Adrenal gland (tissue), 12 donors: ENCODE results near the gene KCNK3. TPM values are rescaled to one million over a fixed set of nuclear protein-coding genes. Genes with fewer than 3 reads are reported as not detected.
"Not testable (repeated sequence)": the region's sequence is repeated elsewhere in the genome, so short reads cannot be mapped to it uniquely, and the experiment has no call there.

Source experiments
- DNase-seq, 7 donors: peaks; one replicate each; pipeline ENCODE4 v3.0.0-alpha.2; 2019 to 2020
- H3K27ac ChIP-seq, 5 donors: fragments of 200-600 bp; sonication (generic) in 4 of 5; 1 replicate in 3 of 5; 2 replicates in 2 of 5; pipeline versions ENCODE4 v1.5.1 to v1.8.0; 2016 to 2020; ENCODE audit warnings: mild to moderate bottlenecking in 1 of 5
- H3K27me3 ChIP-seq: fragments of 200-600 bp; 2 replicates; pipeline ENCODE4 v1.8.0; 2021
- H3K36me3 ChIP-seq, 2 donors: fragments of 200-600 bp; replicated peaks in 1 of 2; 1 replicate in 1 of 2; 2 replicates in 1 of 2; pipeline versions ENCODE4 v1.5.1 to v1.8.0; 2018 to 2022
- H3K4me1 ChIP-seq, 2 donors: fragments of 200-600 bp; replicated peaks in 1 of 2; 1 replicate in 1 of 2; 2 replicates in 1 of 2; pipeline versions ENCODE4 v1.5.1 to v1.8.0; 2018 to 2021
- H3K4me3 ChIP-seq, 4 donors: fragments of 200-600 bp; sonication (generic) in 3 of 4; one replicate each; pipeline ENCODE4 v1.5.1; 2016 to 2018
- H3K9me3 ChIP-seq, 3 donors: fragments of 200-600 bp; sonication (generic) in 1 of 3; replicated peaks in 1 of 3; 1 replicate in 2 of 3; 2 replicates in 1 of 3; pipeline versions ENCODE4 v1.5.1 to v1.8.0; 2016 to 2021
- POLR2A ChIP-seq, 2 donors: fragments of 450-650 bp; IDR thresholded peaks; one replicate each; pipeline ENCODE4 v1.6.1; 2017; ENCODE audit warnings: antibody characterized with exemption in 2 of 2, mild to moderate bottlenecking in 2 of 2, moderate library complexity in 1 of 2
- WGBS, 4 donors: extraction: QIAGEN DNeasy Blood & Tissue Kit in 2 of 4; methylation state at CpG; one replicate each; pipeline versions ENCODE4 v1.1.5 to v1.1.7; 2013 to 2017; 5-methylcytosine and 5-hydroxymethylcytosine counted together
- intact Hi-C, 2 donors: fragments of 100-400 bp; cut with DNase I; formaldehyde crosslinking; loops; one replicate each; pipeline versions ENCODE4 v1.14.1 to v1.15.0; 2022 to 2023
- polyA plus RNA-seq, 3 donors: library from polyadenylated mRNA; stranded (reverse); fragments of 200-250 nt in 2 of 3; fragments of 350-450 nt in 1 of 3; fragmentation: Illumina TruSeq in 1 of 3; extraction: RNeasy Lipid Tissue Mini Kit (QIAGEN cat#74804) in 1 of 3; gene quantifications; one replicate each; pipeline ENCODE4 v1.2.3, GENCODE V29; 2013 to 2014
- total RNA-seq, 9 donors: library from RNA; depleted of rRNA in 4 of 9; stranded (reverse); fragments of >200 nt in 4 of 9; fragments of 120-200 nt in 1 of 9; fragmentation: NEBNext Ultra II Directional in 1 of 9; extraction: Animal tissue kit (Norgen Biotek cat#: 25700) in 1 of 9; gene quantifications; one replicate each; pipeline versions ENCODE4 v1.1.0 to v1.2.4, GENCODE V29; 2013 to 2023
- TF ChIP-seq, protein P1 (sequence below), 6 experiments: fragments of 450-650 bp in 4 of 6; fragments of 200-600 bp in 2 of 6; sonication (generic) in 1 of 6; IDR thresholded peaks; 1 replicate in 5 of 6; 2 replicates in 1 of 6; pipeline versions ENCODE4 v1.5.1 to v1.8.0; 2016 to 2021; ENCODE audit warnings: antibody characterized with exemption in 6 of 6, mild to moderate bottlenecking in 2 of 6, moderate library complexity in 1 of 6
- donor health status: healthy with polysubstance abuse.
- donor health status: Bipolar disorder and iron deficiency.
- donor health status: DM: yes; HTN: yes; CAD: no.
- donor health status: DM: no; HTN: no; CAD: no.
- donor health status: DM: no; HTN: no; CAD: no.
- donor health status: DM: yes; HTN: yes; CAD: no.

KCNK3 gene
- total and polyA plus RNA-seq, 12 donors = 69.6 to 595 (median 382) TPM

DNA sequence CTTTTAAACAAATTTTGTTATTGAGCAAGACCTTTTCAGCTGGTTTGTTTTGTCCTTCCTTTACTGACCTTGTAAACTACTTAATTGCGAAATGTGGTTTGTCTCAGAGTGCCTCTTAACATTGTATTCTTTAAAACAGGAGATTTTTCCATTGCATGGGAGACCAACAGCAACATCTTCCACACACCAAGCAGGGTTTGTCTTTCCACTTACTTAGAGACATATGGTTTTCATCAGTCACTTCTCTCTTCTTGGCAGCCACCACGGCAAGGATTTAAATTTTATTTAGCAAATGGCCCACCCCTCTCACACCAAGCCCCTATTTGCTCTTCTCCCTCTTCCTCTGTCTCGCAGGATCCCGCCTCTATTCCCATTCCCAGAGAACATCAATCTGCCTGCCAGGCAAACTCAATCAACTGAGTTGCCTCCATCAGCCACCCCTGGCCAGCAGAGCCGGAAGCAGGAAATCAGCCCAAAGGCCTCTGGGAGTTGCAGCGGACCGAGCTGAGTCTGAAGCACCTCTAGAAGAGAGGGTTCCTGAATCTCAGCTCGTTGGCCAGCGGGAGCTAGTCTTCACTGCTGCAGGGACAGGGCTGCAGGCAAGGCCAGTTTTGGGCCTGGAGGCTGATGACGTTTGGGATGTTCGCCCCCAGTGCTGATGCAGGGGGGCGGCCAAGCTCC is 40.0 kb upstream of the KCNK3 start:
- DNase-seq = peak; percentile 33 to 65 (median 42)
- H3K27me3 ChIP-seq = no peaks in the 10 kb centered on the region
- H3K27ac ChIP-seq = peak overlapping the region; percentile 88 to 97 (median 93)
- H3K4me1 ChIP-seq = peaks cover 34 to 51% of the 10 kb centered on the region in 2 donors
- no peaks in the 10 kb centered on the region for H3K9me3 ChIP-seq
- no peak overlapping the region for H3K4me3 ChIP-seq
- intact Hi-C loops = no loop called here
- TF ChIP-seq, protein P1, sequence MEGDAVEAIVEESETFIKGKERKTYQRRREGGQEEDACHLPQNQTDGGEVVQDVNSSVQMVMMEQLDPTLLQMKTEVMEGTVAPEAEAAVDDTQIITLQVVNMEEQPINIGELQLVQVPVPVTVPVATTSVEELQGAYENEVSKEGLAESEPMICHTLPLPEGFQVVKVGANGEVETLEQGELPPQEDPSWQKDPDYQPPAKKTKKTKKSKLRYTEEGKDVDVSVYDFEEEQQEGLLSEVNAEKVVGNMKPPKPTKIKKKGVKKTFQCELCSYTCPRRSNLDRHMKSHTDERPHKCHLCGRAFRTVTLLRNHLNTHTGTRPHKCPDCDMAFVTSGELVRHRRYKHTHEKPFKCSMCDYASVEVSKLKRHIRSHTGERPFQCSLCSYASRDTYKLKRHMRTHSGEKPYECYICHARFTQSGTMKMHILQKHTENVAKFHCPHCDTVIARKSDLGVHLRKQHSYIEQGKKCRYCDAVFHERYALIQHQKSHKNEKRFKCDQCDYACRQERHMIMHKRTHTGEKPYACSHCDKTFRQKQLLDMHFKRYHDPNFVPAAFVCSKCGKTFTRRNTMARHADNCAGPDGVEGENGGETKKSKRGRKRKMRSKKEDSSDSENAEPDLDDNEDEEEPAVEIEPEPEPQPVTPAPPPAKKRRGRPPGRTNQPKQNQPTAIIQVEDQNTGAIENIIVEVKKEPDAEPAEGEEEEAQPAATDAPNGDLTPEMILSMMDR (IDR thresholded peaks at IDR 0.05) = no peak
- peak in 1 of 2 donors; percentile 5 for TF ChIP-seq POLR2A (IDR thresholded peaks at IDR 0.05)
- H3K36me3 ChIP-seq = no peaks in the 10 kb centered on the region
- WGBS, 4 donors = 48 to 57% (median 51%) methylated on average over 9 to 12 of the region's 12 CpGs

GRCh38 chr2:26653207-26654060 is 39.1 kb upstream of the KCNK3 start:
- TF ChIP-seq, protein P1 (IDR thresholded peaks at IDR 0.05) = no peak
- no peak for TF ChIP-seq POLR2A (IDR thresholded peaks at IDR 0.05)
- peaks cover 34 to 51% of the 10 kb centered on the region in 2 donors for H3K4me1 ChIP-seq
- H3K4me3 ChIP-seq = no peak overlapping the region
- no peaks in the 10 kb centered on the region for H3K27me3 ChIP-seq
- peak overlapping the region; percentile 88 to 97 (median 93) for H3K27ac ChIP-seq
- intact Hi-C loops = no loop called here
- H3K9me3 ChIP-seq = no peaks in the 10 kb centered on the region
- no peaks in the 10 kb centered on the region for H3K36me3 ChIP-seq
- DNase-seq = peak in 5 of 7 donors; percentile 10 to 43 (median 19)
- WGBS, 4 donors = 89 to 92% (median 91%) methylated on average over 10 to 13 of the region's 13 CpGs

GRCh38 chr2:26654061-26654340 is 38.5 kb upstream of the KCNK3 start:
- peak overlapping the region in 3 of 5 donors; percentile 89 to 97 (median 95) for H3K27ac ChIP-seq
- H3K36me3 ChIP-seq = no peaks in the 10 kb centered on the region
- no peak overlapping the region for H3K4me3 ChIP-seq
- intact Hi-C loops = no loop called here
- no peak for DNase-seq
- TF ChIP-seq POLR2A (IDR thresholded peaks at IDR 0.05) = no peak
- TF ChIP-seq, protein P1 (IDR thresholded peaks at IDR 0.05) = no peak
- WGBS, 4 donors = 67 to 94% (median 85%) methylated on average over 1 to 3 of the region's 3 CpGs
- H3K9me3 ChIP-seq = no peaks in the 10 kb centered on the region
- peaks cover 34 to 52% of the 10 kb centered on the region in 2 donors for H3K4me1 ChIP-seq
- H3K27me3 ChIP-seq = no peaks in the 10 kb centered on the region

DNA sequence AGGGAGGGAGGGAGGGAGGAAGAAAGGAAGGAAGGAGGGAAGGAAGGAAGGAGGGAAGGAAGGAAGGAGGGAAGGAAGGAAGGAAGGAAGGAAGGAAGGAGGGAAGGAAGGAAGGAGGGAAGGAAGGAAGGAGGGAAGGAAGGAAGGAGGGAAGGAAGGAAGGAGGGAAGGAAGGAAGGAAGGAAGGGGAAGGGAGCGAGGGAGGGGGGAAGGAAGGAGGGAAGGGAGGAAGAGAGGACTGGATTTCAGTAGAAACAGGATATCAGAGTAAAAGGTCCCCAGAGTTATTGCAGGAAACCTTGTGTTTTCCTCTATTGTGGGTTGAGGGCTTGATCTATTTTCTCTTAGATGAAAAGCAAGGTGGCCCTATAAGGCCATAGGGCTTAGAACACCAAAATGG is 37.4 kb upstream of the KCNK3 start:
- H3K27me3 ChIP-seq, H3K9me3 ChIP-seq, intact Hi-C loops, DNase-seq, H3K27ac ChIP-seq, H3K4me3 ChIP-seq, H3K36me3 ChIP-seq: not testable (repeated sequence)
- 63 to 94% (median 68%) methylated on average over 1 of the region's 1 CpG for WGBS, 4 donors
- H3K4me1 ChIP-seq = peaks cover 26 to 43% of the 10 kb centered on the region in 2 donors
